ENCODE data around the gene TDRKH.

DNA sequence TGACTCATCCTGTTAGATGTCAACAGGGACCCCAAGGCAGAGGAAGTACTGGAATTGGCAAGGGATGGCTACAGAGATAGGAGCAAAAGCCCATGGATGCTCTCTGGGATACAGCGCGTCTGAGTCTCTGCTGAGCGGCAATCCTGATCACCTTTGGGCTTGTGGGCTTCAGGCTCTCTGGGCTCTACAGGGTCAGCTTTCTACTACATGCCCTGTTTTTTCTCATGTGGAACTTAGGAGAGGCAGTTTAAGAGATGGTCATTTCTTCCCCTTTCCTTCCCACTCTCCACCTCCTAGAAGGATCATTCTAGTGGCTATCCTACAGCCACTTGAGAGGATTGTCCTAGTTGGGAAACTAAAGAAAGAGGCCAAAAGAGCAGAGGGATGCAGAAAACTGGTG lies 13.6 kb upstream of the TDRKH start:
- TF ChIP-seq, protein P1, sequence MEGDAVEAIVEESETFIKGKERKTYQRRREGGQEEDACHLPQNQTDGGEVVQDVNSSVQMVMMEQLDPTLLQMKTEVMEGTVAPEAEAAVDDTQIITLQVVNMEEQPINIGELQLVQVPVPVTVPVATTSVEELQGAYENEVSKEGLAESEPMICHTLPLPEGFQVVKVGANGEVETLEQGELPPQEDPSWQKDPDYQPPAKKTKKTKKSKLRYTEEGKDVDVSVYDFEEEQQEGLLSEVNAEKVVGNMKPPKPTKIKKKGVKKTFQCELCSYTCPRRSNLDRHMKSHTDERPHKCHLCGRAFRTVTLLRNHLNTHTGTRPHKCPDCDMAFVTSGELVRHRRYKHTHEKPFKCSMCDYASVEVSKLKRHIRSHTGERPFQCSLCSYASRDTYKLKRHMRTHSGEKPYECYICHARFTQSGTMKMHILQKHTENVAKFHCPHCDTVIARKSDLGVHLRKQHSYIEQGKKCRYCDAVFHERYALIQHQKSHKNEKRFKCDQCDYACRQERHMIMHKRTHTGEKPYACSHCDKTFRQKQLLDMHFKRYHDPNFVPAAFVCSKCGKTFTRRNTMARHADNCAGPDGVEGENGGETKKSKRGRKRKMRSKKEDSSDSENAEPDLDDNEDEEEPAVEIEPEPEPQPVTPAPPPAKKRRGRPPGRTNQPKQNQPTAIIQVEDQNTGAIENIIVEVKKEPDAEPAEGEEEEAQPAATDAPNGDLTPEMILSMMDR (IDR thresholded peaks at IDR 0.05; ENCODE audit: low read depth, low read length): no peak
- no peak for TF ChIP-seq MAX (IDR thresholded peaks at IDR 0.05; ENCODE audit: low read depth, low read length)
- no peak for TF ChIP-seq MYC (IDR thresholded peaks at IDR 0.05; ENCODE audit: low read depth, low read length)
